DMS 273 treated with DMSO at 0.1 percent for 48 hours (cell line): ENCODE measurements around the gene TMEM150B.

Source experiments
- DNase-seq: peaks from one replicate; lab custom pipeline; 2025; lab: John Stamatoyannopoulos, UW

Gene TMEM150B, protein sequence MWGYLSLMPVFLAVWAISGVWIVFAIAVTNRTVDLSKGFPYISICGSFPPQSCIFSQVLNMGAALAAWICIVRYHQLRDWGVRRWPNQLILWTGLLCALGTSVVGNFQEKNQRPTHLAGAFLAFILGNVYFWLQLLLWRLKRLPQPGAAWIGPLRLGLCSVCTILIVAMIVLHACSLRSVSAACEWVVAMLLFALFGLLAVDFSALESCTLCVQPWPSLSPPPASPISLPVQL

DNA sequence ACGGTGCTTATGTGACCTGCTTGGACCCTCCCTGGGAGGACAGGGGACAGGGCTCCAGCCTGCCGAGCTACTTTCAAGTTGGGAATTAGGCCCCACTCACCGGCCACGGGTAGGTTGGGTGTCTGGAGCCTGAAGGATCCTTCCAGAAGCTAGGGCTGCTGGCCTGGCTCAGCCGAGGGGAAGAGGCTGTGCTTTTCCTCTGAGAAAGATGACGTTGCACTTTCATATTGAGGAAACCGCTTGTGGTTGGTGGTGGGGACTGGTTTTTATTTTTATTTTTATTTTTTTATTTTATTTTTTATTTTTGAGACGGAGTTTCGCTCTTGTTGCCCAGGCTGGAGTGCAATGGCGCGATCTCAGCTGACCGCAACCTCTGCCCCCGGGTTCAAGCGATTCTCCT is at the start of gene TMEM150B:
TMEM150B (minus strand) TSS at position 170 of the 400 bp plus-strand sequence. CDS start 4,305 bp downstream, outside the sequence.
- no peak for DNase-seq

DNA sequence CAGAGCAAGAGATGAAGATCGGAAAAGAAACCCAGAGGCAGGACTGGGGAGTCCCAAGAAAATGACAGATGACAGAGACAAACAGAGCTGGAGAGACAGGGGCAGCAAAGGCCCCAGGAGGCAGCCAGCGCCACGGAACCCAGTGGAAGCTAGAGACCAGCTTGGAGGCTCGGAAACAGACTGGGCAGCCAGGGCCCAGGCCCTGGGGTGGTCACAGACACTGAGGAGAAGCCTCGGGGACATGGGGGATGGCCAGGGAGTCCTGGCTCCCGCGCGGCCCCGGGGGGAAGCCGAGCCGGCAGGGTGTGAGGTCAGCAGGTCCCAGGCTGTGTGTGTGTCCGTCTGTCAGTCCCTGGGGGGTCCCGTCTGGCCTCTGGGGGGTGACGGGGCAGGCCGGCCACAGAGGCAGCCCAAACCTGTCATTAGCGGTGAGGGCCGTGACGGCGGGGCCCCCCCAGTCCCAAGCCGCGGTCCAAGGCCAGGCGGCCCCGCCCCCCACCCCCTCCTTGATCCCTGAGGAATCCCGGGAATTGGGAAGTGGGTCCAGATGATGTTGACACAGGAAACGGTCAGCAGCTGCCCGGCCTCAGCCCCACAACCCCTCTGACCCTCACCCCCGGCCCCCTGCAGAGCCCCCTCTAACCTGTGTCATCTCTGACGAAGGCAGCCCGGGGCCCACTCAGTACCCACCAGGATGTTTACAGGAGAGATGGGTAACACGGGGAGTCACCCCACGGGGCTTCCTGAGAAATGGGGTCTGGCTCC is 49.0 kb upstream of the TMEM150B start:
- no peak for DNase-seq

DNA sequence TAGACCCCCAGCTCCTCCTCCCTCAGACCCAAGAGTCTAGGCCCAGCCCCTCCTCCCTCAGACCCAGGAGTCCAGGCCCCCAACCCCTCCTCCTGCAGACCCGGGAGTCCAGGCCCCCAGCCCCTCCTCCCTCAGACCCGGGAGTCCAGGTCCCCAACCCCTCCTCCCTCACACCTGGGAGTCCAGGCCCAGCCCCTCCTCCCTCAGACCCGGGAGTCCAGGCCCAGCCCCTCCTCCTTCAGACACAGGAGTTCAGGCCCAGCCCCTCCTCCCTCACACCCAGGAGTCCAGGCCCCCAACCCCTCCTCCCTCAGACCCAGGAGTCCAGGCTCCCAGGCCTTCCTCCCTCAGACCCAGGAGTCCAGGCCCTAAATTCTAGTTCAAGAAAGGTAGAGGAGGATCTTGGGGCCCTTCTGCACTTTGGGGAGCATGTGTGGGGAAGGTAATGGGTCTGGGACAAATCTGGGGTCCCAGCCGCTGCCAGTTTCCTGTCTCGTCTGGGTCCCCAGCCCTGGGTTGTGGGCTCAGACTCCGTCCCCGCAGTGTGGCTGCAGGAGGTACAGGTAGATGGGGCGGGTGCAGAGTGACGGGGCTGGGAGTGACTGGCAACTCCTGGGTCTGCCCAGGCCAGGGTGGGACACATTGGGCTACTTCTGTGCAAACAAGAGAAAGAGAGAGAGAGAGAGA is 48.3 kb upstream of the TMEM150B start:
- no peak for DNase-seq

DNA sequence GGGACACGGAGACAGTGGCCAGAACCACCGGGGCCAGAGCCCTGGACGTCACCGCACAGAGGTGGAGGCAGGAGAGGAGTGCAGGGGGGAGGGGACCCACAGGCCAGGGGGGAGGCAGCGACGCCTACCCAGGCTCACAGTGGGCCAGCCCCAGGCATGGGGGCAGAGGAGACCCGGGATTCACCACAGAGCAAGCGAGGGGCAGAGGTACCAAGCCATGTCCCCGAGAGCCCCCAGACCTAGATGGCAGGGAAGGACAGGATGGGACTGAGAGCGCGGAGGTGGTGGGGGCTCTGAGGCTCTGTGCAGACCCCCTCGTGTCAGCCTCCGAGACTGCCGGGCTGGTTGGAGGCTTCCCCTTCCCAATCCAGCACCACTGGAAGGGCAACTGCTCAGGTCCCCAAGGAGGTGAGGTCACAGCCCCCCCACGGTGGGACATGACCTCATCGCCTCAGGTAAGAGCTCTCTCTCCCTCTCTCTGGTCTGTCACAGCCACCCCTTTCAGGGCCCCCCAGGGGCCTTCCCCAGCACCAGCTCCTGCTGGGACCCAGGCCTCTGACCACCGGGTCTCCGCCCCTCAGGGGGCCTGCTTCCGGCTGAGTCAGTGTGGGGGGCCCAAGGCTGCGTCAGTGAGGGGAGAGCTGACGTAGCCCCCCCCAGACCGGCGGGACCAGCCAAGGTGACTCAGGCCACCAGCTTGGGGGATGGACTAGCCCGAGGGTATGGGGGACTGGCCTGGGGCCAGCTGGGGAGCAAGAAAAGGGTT is 47.4 kb upstream of the TMEM150B start:
- DNase-seq = no peak

DNA sequence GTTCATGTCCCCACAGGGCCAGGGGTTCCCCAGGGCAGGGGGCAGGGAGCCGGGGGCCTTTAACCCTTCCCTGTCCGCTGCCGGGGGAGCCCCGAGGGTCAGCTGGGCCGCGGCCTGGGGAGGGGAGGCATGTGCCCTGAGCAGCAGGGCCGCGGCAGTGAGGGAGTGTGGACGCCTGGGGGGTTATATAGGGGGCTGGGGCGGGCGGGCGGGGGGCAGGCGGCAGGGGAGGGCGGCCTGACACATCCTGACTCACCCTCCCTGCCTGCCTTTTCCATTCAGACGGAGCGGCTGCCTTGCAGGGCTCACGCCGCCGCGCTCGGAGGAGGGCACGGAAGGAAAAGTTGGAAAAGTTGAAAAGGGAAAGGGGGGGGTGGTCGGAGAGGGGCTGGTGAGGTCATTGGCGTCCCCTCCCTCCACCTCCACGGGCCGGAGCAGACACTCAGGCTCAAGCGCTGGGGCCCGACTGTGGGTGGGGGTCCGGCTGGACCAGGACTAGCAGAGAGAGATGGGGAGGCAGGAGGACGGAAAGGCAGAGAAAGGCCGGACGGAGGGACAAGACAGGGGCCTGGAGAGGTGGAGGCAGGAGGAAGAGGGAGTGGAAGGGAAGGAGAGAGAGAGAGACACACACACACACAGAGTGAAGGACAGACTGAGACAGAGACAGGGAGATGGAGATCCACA is 45.3 kb upstream of the TMEM150B start, which contains the start of gene IL11:
IL11 (minus strand) TSS at position 159 of the 684 bp plus-strand sequence; CDS start at position 6, 153 bp downstream.
- DNase-seq = no peak

DNA sequence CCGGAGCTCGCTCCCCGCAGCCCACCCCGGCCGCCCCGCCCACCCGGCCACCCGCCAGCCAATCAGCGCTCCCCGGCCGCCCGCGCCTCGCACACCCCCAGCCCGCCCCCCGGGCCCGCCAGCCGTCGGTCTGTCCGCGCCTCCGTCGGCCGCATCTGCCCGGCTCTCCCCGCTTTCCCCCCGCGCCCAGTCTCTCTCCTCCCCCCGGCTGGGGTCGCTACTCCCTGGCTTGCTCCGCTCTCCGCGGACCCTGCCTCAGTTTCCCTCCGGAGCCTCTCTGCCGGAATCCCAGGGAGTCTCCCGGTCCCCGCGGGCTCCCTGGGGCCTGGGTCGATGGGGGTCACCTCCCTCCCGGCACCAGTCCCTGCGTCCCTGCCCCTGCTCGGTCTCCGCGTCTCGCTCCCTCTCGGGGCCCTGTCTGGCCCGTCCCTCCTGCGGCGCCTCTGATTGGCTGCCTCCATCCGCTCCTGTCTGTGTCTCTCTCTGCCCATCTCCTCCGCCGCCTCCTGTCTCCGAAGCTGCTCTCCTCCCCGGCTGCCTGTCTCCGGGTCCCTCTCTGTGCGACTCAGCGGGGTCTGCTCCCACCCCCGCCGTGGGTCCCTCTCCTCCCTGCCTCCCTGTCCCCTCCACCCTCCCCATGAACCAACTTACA is 44.6 kb upstream of the TMEM150B start:
- peak; percentile 29 for DNase-seq

DNA sequence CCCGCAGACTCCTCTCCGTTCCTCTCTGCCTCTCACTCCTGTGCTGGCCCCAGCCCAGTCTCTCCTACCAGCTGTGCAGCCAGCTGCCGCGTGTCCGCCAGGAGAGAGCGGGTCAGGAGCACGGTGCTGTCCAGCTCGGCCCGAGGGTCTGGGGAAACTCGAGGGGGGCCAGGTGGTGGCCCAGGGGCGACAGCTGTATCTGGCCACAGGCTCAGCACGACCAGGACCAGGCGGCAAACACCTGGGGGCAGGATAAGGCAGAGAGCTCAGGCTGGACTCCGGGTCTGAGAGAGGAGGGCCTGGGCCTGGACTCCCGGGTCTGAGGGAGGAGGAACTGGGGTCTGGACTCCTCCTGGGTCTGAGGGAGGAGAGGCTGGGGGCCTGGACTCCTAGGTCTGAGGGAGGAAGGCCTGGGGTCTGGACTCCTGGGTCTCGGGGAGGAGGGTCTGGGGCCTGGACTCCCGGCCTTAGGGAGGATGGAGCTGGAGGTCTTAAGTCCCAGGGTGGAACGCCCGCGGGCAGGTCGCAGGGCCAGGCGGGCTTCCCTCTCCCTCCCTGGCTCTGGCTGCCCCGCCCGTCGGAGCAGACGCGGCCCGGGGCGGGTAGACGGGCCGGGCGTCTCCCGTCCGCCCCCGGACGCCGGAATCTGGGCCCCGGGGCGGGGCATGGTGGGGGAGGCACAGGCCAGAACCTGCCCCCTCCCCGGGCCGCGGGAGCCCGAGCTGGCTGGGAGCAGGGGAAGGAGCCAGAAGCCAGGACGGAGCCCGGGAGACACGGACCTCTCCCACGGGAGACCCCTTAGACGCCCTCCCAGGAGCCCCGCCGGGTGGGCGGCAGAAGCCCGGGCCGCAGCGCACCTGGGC is 43.8 kb upstream of the TMEM150B start:
- DNase-seq = no peak

DNA sequence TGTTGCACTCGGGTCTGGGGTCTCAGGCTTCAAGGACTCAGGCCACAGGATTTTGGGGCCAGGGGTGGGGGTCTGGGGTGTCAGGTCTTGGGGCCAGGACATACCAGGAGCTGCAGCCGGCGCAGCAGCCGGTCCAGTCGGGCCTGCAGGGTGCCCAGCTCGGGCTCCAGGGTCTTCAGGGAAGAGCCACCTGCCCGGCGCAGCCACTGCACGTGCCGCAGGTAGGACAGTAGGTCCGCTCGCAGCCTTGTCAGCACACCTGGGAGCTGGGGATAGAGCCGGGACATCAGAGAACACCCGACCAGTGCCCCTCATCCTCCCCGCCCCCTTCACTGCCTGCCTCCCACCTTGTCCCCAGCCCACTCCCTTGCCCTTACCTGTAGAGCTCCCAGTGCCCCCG is 43.0 kb upstream of the TMEM150B start:
- no peak for DNase-seq

DNA sequence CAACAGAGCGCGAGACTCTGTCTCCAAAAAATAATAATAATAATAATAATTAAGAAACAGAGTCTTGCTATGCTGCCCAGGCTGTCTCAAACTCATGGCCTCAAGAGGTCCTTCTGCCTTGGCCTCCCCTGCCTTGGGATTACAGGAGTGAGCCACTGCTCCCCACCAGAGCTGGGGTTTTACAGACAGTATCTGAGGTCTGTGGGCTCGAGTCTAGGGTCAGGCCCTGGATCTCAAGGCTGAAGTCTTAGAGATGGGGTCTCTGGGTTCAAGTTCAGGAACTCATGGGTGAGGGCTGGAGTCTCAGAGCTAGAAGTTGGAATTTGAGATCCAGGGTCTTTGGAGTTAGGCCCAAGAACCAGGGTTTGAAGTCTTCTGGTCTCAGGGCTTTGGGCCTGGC is 41.6 kb upstream of the TMEM150B start:
- no peak for DNase-seq

DNA sequence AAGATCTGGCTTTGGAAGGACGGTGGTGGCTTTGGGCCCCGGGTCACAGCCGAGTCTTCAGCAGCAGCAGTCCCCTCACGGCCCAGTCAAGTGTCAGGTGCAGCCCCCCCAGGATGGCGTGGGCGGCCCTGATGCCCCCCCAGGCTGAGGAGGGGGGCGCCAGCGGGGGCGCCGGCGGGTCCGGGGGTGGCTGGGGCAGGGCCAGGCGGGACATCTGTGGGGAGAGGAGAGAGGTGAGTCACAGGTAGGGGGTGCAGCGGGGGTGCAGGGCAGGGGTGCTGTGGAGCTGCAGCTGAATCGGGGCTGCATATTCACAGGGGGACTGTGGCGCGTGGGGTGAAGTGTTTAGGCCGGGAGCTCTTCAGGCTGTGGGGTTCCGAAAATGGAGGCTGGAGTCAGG is 40.8 kb upstream of the TMEM150B start:
- DNase-seq = no peak

DNA sequence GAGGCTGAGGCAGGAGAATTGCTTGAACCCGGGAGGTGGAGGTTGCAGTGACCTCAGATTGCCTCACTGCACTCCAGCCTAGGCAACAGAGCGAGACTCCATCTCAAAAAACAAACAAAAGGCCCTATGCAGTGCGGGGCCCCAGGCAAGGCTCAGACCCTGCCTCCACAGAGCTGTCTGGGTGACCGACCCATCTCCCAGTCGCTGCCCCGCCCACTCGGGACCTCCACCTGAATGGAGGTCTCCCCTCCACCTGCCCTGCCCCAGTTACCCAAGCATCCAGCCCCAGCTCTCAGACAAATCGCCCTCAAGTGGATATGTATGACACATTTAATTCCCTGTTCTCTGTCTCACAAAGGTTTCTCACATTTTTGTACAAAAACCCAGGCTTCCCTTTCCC is 40.1 kb upstream of the TMEM150B start:
- no peak for DNase-seq

DNA sequence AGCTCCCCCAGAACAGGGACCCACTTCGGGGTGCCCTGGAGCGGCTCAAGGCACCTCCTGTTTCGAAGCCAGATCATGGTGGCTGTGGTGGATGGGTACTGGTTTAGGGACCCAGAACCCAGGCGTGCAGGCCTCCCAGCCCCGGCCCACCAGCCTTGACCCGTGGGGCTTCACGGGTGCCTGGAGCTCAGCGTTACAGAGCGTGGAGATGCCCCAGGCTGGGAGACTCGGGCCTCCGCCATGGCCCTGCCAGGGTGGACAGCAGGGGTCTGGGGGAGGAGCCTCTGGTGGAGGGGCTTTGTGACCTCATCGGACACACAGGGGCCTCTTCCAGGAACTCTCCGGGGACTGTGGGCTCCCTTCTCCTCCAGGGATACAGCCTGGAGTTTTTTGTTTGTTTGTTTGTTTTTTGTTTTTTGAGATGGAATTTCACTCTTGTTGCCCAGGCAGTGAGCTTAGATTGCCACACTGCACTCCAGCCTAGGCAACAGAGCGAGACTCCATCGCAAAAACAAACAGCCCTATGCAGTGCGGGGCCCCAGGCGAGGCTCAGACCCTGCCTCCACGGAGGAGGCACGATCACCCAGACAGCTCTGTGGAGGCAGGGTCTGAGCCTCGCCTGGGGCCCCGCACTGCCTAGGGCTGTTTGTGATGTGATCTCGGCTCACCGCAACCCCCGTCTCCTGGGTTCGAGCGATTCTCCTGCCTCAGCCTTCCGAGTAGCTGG is 38.0 kb upstream of the TMEM150B start, which contains the start of gene GARIN5B:
GARIN5B (minus strand) TSS at position 271 of the 727 bp plus-strand sequence; CDS start at position 77, 194 bp downstream.
- no peak for DNase-seq

DNA sequence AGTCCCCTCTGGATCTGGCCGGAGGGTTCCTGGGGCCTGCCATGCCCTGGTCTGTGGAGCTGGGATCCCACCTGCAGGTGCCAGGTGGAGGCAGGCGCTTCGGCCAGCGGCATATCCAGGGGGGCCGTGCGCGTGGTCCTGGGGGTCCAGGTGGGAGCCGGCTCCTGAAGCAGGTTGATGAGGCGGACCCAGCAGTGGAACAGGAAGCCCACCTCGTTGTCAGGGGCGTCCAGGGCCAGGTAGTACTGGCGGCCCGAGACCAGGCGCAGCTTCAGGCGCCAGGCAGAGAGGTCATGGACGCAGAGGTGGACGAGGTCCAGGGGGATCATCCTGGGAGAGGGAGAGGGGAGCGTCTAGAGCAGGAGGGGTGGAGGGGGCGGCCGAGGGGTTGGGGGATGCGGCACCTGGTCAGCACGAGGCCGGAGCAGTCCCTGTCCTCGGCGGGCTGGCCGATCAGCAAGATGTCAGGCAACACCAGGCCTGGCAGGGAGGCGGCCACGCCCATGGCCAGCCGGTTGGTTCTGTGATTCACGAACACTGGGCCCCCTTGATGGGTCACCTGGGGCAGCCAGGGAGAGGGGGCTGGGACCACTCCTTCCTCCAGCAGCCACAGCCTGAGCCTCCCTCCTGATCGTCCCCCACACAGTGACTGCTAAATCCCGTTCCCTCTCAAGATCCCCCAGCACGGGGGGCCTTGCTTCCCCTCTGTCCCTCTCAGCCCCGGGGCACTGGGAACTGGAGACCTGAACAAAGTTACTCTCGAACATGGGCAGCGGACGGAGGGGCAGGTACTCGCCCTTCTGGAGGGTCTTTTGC is 37.2 kb upstream of the TMEM150B start:
- DNase-seq = no peak

DNA sequence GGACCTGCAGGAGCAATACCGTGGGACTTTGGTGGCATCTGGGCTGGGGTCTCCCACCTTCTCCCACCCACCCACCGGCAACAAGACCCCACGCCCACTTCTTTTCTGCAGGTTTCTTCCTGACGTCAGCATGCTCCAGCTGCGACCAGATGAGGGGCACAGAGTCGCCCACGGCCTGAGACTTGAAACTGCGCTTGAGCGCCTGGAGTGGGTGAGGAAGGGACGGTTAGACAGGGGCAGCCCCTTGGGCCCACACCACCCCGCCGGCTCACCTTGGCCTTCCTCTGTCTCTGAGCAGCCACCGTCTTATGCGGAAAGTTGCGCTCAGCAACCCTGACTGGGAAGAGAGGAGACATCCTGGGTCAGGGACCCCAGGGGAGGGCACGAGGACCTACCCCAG is 35.8 kb upstream of the TMEM150B start:
- no peak for DNase-seq

DNA sequence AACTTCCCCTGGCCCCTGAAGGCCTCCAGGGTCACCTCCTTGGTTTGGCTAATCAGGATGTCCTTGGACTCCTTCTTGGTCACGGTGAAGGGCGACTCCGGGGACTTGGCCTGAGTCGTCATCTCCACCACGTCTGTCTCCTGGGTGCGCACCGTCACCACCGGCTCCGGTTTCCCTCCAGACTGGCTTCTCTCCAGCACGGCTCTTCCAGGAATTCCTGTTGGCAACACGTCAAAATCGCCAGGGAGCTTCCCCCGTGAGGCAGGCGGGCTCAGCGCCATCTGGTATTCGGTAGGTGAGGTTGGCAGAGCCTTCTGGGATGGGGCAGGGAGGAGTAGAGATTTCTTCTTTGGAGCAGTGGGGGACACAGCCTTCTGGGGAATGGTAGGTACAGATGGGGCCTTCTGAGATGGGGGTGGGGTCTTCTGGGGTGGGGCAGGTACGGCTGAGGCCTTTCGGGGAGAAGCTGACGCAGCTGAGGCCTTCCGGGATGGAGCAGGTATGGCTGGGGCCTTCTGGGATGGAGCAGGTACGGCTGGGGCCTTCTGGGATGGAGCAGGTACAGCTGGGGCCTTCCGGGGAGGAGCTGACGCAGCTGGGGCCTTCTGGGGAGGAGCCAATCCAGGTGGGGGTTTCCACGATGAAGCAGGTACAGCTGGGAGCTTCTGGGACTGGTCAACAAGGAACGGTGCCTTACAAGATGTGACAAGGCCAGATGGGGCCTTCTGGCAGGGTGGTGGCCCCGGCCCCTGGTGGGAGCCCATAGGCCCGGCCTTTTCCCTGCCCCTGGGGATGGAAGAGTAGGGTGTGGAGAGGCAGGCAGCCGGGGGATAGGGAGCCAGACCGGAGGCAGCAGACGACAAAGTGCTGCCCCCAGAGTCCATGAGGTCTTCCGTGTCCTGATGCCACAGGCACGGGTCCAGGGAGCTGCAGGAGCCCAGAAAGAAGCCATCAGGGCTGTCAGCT is 34.1 kb upstream of the TMEM150B start:
- DNase-seq = peak; percentile 81

DNA sequence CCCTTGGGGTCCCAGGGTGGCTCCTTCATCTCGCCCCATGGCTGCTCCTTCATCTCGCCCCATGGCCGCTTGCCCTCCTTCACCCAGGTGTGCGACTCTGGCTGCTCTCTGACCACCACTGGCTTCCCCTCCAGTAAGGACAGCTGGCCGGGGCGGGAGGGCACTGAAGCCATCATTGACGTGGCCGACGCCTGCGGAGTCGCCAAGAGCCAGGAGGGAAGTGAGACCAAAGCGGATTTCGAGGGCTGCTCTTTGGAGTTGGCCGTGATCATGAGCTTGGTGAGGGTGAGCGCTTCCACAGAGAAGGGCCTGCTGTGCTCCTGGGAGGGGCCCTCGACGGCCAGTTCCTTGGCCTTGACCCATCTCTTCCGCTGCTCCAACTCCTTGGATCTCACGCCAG is 33.4 kb upstream of the TMEM150B start:
- DNase-seq = no peak

DNA sequence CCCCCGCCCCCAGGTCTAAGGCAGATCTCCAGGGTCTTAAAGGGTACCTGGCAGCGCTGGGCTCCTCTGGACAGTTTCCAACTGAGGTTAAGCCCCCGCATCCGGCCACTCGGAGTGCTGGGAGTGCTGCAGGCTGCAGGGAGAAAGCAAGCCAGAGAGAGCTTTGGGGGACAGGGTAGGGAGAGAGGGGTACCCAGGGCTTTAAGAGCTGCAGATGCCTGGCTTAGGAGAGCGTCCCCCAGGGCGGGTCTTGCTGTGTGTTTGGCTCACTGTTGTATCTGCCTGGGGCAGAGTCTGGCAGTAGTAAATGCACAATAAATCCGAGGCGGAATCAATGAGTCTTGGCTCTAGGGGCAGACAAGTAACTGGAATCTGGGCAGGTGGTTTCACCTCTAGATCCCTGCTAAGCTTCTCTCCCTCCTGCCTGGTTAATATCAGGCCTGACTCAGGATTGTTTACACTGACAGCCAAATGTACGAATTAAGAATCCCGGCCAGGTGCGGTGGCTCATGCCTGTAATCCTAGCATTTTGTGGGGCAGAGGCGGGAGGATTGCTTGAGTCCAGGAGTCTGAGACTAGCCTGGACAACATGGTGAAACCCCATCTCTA is 30.2 kb upstream of the TMEM150B start:
- no peak for DNase-seq
